A673 (cell line): ENCODE measurements around the gene CRISPLD2.

Experiments used
- CTCF ChIP-seq: fragments of 300-800, 200-600 bp; sonication (generic); conservative IDR thresholded peaks from 2 replicates; pipeline ENCODE4 v1.5.1; 2017; ENCODE audit warnings: low read depth, mild to moderate bottlenecking, antibody characterized with exemption, low read length, moderate library complexity, mixed read lengths
- EZH2 ChIP-seq: fragments of 200-600 bp; sonication (generic); IDR thresholded peaks from 2 replicates; pipeline ENCODE4 v1.6.1; 2017; ENCODE audit warnings: borderline replicate concordance, low read depth, mild to moderate bottlenecking, mixed read lengths, antibody characterized with exemption, low read length; ENCODE audit not compliant: poor library complexity, severe bottlenecking

GRCh38 chr16:84913315-84913714 is 93.5 kb downstream of the CRISPLD2 start:
- TF ChIP-seq CTCF (no peak), EZH2 (no peak)
